DMS114 treated with DMSO at 0.1 percent for 48 hours (cell line): ENCODE measurements around the gene RIT1.
"Not testable (repeated sequence)": the region's sequence is repeated elsewhere in the genome, so short reads cannot be mapped to it uniquely, and the experiment has no call there.

ENCODE experiments used
- DNase-seq: peaks from one replicate; lab custom pipeline; 2025; ENCODE audit not compliant: unreplicated experiment; lab: John Stamatoyannopoulos, UW

RIT1 gene

GRCh38 chr1:155895617-155896016, 15.5 kb downstream of the RIT1 start:
- not testable (repeated sequence) for DNase-seq

- no peak for DNase-seq
Measured at GRCh38 chr1:155893389-155894142, 17.6 kb downstream of the RIT1 start.

GRCh38 chr1:155892796-155893195, 18.4 kb downstream of the RIT1 start:
- no peak for DNase-seq

- no peak for DNase-seq
Measured at GRCh38 chr1:155890251-155890650, 20.9 kb downstream of the RIT1 start.

GRCh38 chr1:155889566-155889965, 21.6 kb downstream of the RIT1 start:
- DNase-seq, result no peak

GRCh38 chr1:155888481-155888880, 22.7 kb downstream of the RIT1 start:
- DNase-seq, result no peak

- no peak for DNase-seq
Measured at GRCh38 chr1:155884982-155885381, 26.2 kb downstream of the RIT1 start.

GRCh38 chr1:155884031-155884960, 26.9 kb downstream of the RIT1 start:
- DNase-seq, result no peak

- DNase-seq, result no peak
Measured at GRCh38 chr1:155882766-155883165, 28.4 kb downstream of the RIT1 start.

- no peak for DNase-seq
Measured at GRCh38 chr1:155882235-155882634, 28.9 kb downstream of the RIT1 start.

GRCh38 chr1:155880950-155881349, 30.2 kb downstream of the RIT1 start:
- no peak for DNase-seq

GRCh38 chr1:155880251-155880650, 30.9 kb downstream of the RIT1 start:
- no peak for DNase-seq

GRCh38 chr1:155877945-155878344, 33.2 kb downstream of the RIT1 start:
- DNase-seq, result no peak

GRCh38 chr1:155873860-155874259, 37.3 kb downstream of the RIT1 start:
- no peak for DNase-seq

- no peak for DNase-seq
Measured at GRCh38 chr1:155872527-155872926, 38.6 kb downstream of the RIT1 start.

- no peak for DNase-seq
Measured at GRCh38 chr1:155871390-155871789, 39.8 kb downstream of the RIT1 start.

GRCh38 chr1:155867766-155868165, 43.4 kb downstream of the RIT1 start:
- no peak for DNase-seq

- no peak for DNase-seq
Measured at GRCh38 chr1:155864393-155864792, 46.8 kb downstream of the RIT1 start.

- DNase-seq, result no peak
Measured at GRCh38 chr1:155861896-155862295, 49.3 kb downstream of the RIT1 start.

GRCh38 chr1:155860970-155861510, 50.1 kb downstream of the RIT1 start:
- DNase-seq, result no peak

GRCh38 chr1:155859881-155860871, 51.0 kb downstream of the RIT1 start:
- DNase-seq, result peak; percentile 62
